ENCODE results near the gene E2F3. TPM values are rescaled to one million over a fixed set of nuclear protein-coding genes. Genes with fewer than 3 reads are reported as not detected.

E2F3 gene
- total RNA-seq, 1 experiment from 2014 or later = 27.1 TPM

- Histone ChIP-seq H3K36me3 (ENCODE audit: control insufficient read depth in 1 of 2, insufficient read depth in 2 of 2, low read length in 2 of 2) (no peaks in the 10 kb centered on the region), H2AFZ (ENCODE audit: low read depth, low read length, poor library complexity, severe bottlenecking) (no peak overlapping the region), H3K9ac (ENCODE audit: low read length) (no peak overlapping the region), H3K27me3 (ENCODE audit: insufficient read depth, low read length) (no peaks in the 10 kb centered on the region), H3K4me3 (replicated peaks in 1 of 2; ENCODE audit: low read depth in 1 of 2, low read length in 2 of 2) (no peak overlapping the region), H4K20me1 (ENCODE audit: insufficient read depth) (no peaks in the 10 kb centered on the region), H3K9me2 (ENCODE audit: insufficient read depth) (no peaks in the 10 kb centered on the region), H3K27ac (ENCODE audit: low read depth, low read length) (no peak overlapping the region), H3K79me2 (ENCODE audit: insufficient read depth, low read length) (no peaks in the 10 kb centered on the region), H3K4me1 (ENCODE audit: control insufficient read depth in 1 of 2, insufficient read depth in 2 of 2, low read length in 2 of 2) (peaks cover 0 to 13% of the 10 kb centered on the region in 2 experiments; a peak in 2 of 4 replicates), H3K4me2 (ENCODE audit: low read length) (no peak overlapping the region), H3K9me3 (ENCODE audit: control insufficient read depth in 1 of 2, insufficient read depth in 1 of 2, low read depth in 1 of 2, low read length in 2 of 2) (no peaks in the 10 kb centered on the region)
- ChIA-PET RAD21 (ENCODE audit: low non-redundant PET in 1 of 2, low total read pairs in 2 of 2, uncharacterized antibody in 2 of 2, unreplicated experiment in 2 of 2) (no interaction called here), POLR2A (interaction anchor here (0.7 kb wide), 1 partner anchor 96 kb away, joined by 3 read pairs; no protein-coding TSS in a partner anchor), CTCF (no interaction called here)
- intact Hi-C loops (cut with micrococcal nuclease) = no loop called here
- BruUV-seq (replicated peaks) = no TSS peak
- TF ChIP-seq ATF3 (IDR thresholded peaks at IDR 0.05) (no peak), CEBPB (IDR thresholded peaks at IDR 0.05; ENCODE audit: low read depth) (no peak), MAX (IDR thresholded peaks at IDR 0.05) (no peak), JUND (IDR thresholded peaks at IDR 0.05) (no peak), POLR2A (IDR thresholded peaks at IDR 0.05; ENCODE audit: borderline replicate concordance, extremely low read depth, insufficient read depth, insufficient read length) (no peak), ELF1 (IDR thresholded peaks at IDR 0.05; ENCODE audit: borderline replicate concordance, low read depth) (no peak), SIN3A (IDR thresholded peaks at IDR 0.05; ENCODE audit: low read depth) (no peak), ZFX (IDR thresholded peaks at IDR 0.05) (no peak), YY1 (IDR thresholded peaks at IDR 0.05; ENCODE audit: extremely low read depth, insufficient replicate concordance, low read depth, low read length) (no peak), ZBTB33 (IDR thresholded peaks at IDR 0.05; ENCODE audit: extremely low read depth, insufficient replicate concordance, low read length) (no peak), ZNF274 (IDR thresholded peaks at IDR 0.05; ENCODE audit: low read depth, low read length) (no peak), CTCF (IDR thresholded peaks at IDR 0.05 in 2 of 3, conservative IDR thresholded peaks at IDR 0.05 in 1 of 3; ENCODE audit: borderline replicate concordance in 1 of 3, insufficient read depth in 1 of 3, low read depth in 2 of 3, low read length in 2 of 3) (no peak), EGR1 (IDR thresholded peaks at IDR 0.05; ENCODE audit: low read depth) (no peak), RAD21 (IDR thresholded peaks at IDR 0.05; ENCODE audit: low read depth) (no peak), SP1 (IDR thresholded peaks at IDR 0.05; ENCODE audit: low read depth) (no peak), SRF (IDR thresholded peaks at IDR 0.05; ENCODE audit: low read depth) (no peak), EZH2phosphoT487 (IDR thresholded peaks at IDR 0.05; ENCODE audit: borderline replicate concordance) (no peak), EZH2 (IDR thresholded peaks at IDR 0.05) (no peak), CBX3 (IDR thresholded peaks at IDR 0.05; ENCODE audit: low read depth) (no peak)
- ATAC-seq (no peak), DNase-seq (ENCODE audit: low read depth, low spot score) (no peak)
Observed at GRCh38 chr6:20366082-20366830, 35.4 kb upstream of the E2F3 start.
